Caco-2 (cell line): ENCODE results near the gene AKAP6. TPM values are rescaled to one million over a fixed set of nuclear protein-coding genes. Genes with fewer than 3 reads are reported as not detected.

ENCODE experiments used
- BruUV-seq: library from RNA; stranded (reverse); fragments of 400-500 nt; replicated peaks from 2 replicates; lab custom pipeline; 2021; lab: Mats Ljungman, UMichigan
- CTCF ChIA-PET: fragments of 300-600 bp; sonication (Branson Sonifier 250); formaldehyde crosslinking; loops from one replicate; lab custom pipeline; 2022; ENCODE audit warnings: antibody characterized with exemption; lab: Charles Lee
- POLR2A ChIA-PET: fragments of 300-600 bp; sonication (Branson Sonifier 250); formaldehyde crosslinking; loops from one replicate; lab custom pipeline; 2022; ENCODE audit warnings: antibody characterized with exemption; lab: Charles Lee
- DNase-seq, 2 experiments: peaks; one replicate each; pipeline versions ENCODE4 v3.0.0 to v3.0.0-alpha.2; 2020 to 2022
- H3K27me3 ChIP-seq: replicated peaks from 2 replicates; pipeline ENCODE4 v1.6.0; 2011; ENCODE audit warnings: low read length; ENCODE audit not compliant: control insufficient read depth, insufficient read depth
- H3K36me3 ChIP-seq: 2 replicates; pipeline ENCODE4 v1.5.1; 2011; ENCODE audit warnings: low read length; ENCODE audit not compliant: control insufficient read depth, insufficient read depth
- H3K4me1 ChIP-seq: fragments of 250-450 bp; sonication (Bioruptor Pico); 2 replicates; pipeline ENCODE4 v1.5.1; 2020; ENCODE audit warnings: mild to moderate bottlenecking
- H3K4me3 ChIP-seq: 2 replicates; pipeline ENCODE4 v1.5.1; 2011; ENCODE audit warnings: low read depth, mild to moderate bottlenecking, control low read depth, low read length
- H3K9me3 ChIP-seq: fragments of 250-450 bp; sonication (Bioruptor Pico); 2 replicates; pipeline ENCODE4 v1.5.1; 2020; ENCODE audit warnings: mild to moderate bottlenecking, moderate library complexity
- H3K27ac Mint-ChIP-seq: one replicate; pipeline ENCODE4 v1.8.0; 2022; ENCODE audit warnings: mixed read lengths; ENCODE audit not compliant: unreplicated experiment
- H3K27me3 Mint-ChIP-seq: one replicate; pipeline ENCODE4 v1.8.0; 2022; ENCODE audit warnings: mixed read lengths; ENCODE audit not compliant: insufficient read depth, unreplicated experiment
- H3K36me3 Mint-ChIP-seq: one replicate; pipeline ENCODE4 v1.8.0; 2022; ENCODE audit warnings: mild to moderate bottlenecking, mixed read lengths; ENCODE audit not compliant: insufficient read depth, unreplicated experiment
- H3K4me1 Mint-ChIP-seq: one replicate; pipeline ENCODE4 v1.8.0; 2022; ENCODE audit warnings: low read depth, mixed read lengths; ENCODE audit not compliant: unreplicated experiment
- H3K4me3 Mint-ChIP-seq: one replicate; pipeline ENCODE4 v1.8.0; 2022; ENCODE audit warnings: mild to moderate bottlenecking, moderate library complexity, mixed read lengths; ENCODE audit not compliant: unreplicated experiment
- H3K9me3 Mint-ChIP-seq: one replicate; pipeline ENCODE4 v1.8.0; 2022; ENCODE audit warnings: mixed read lengths; ENCODE audit not compliant: unreplicated experiment
- intact Hi-C: fragments of 100-400 bp; cut with micrococcal nuclease; formaldehyde crosslinking; loops from one replicate; pipeline ENCODE4 v1.10.0; 2022; ENCODE audit not compliant: unreplicated experiment
- total RNA-seq: library from RNA; stranded (reverse); gene quantifications from 2 replicates; pipeline ENCODE4 v1.2.3, GENCODE V29; 2022
- TF ChIP-seq, protein P1 (sequence below), 2 experiments: fragments of 200-600 bp in 1 of 2; IDR thresholded peaks; 1 replicate in 1 of 2; 2 replicates in 1 of 2; pipeline versions ENCODE4 v1.5.1 to v1.8.0; 2011 to 2022; ENCODE audit warnings: antibody characterized with exemption in 1 of 2, control low read depth in 1 of 2, inconsistent platforms in 1 of 2, low read depth in 1 of 2, low read length in 1 of 2, mild to moderate bottlenecking in 1 of 2, moderate library complexity in 1 of 2; ENCODE audit not compliant: insufficient read depth in 1 of 2, severe bottlenecking in 1 of 2, unreplicated experiment in 1 of 2

Gene AKAP6
- total RNA-seq, 1 experiment from 2014 or later: 3.0 TPM

DNA sequence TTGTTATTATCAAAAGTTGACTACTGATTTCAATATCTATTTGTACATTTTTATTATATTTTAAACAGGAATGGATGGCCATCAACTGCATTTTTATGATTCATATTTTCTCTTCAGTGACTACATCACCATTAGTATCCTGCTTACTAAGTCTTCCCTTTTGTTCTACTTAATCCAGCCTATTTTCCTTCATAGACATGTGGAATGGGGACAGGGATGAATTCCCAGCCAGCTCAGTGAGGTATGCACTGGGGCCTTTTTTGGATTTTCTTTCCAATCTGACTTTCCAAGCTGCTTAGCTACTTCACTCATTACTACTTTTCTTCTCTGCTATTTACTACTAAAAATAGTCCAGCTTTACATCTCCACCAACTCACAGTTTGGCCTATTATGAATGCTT lies 38.4 kb downstream of the AKAP6 start:
- no peak overlapping the region for H3K4me3 Mint-ChIP-seq
- H3K36me3 Mint-ChIP-seq: no peaks in the 10 kb centered on the region
- no peak overlapping the region for H3K27ac Mint-ChIP-seq
- peaks cover 4% of the 10 kb centered on the region for H3K9me3 Mint-ChIP-seq
- H3K4me1 Mint-ChIP-seq: peaks cover 26% of the 10 kb centered on the region
- BruUV-seq: no TSS peak
- Histone ChIP-seq H3K9me3 (no peaks in the 10 kb centered on the region), H3K4me1 (peaks cover 10% of the 10 kb centered on the region; the same call in 1 of the 2 replicates), H3K4me3 (no peak overlapping the region), H3K36me3 (no peaks in the 10 kb centered on the region), H3K27me3 (no peaks in the 10 kb centered on the region)
- DNase-seq: no peak
- ChIA-PET CTCF (no interaction called here), POLR2A (no interaction called here)
- intact Hi-C loops: loop anchor here (2.0 kb wide), 1 partner anchor 35 kb away; no protein-coding TSS in a partner anchor
- TF ChIP-seq, protein P1, sequence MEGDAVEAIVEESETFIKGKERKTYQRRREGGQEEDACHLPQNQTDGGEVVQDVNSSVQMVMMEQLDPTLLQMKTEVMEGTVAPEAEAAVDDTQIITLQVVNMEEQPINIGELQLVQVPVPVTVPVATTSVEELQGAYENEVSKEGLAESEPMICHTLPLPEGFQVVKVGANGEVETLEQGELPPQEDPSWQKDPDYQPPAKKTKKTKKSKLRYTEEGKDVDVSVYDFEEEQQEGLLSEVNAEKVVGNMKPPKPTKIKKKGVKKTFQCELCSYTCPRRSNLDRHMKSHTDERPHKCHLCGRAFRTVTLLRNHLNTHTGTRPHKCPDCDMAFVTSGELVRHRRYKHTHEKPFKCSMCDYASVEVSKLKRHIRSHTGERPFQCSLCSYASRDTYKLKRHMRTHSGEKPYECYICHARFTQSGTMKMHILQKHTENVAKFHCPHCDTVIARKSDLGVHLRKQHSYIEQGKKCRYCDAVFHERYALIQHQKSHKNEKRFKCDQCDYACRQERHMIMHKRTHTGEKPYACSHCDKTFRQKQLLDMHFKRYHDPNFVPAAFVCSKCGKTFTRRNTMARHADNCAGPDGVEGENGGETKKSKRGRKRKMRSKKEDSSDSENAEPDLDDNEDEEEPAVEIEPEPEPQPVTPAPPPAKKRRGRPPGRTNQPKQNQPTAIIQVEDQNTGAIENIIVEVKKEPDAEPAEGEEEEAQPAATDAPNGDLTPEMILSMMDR (IDR thresholded peaks at IDR 0.05; ENCODE audit: insufficient read depth in 1 of 2, low read depth in 1 of 2, low read length in 1 of 2, severe bottlenecking in 1 of 2, unreplicated experiment in 1 of 2): no peak
- H3K27me3 Mint-ChIP-seq: no peaks in the 10 kb centered on the region

DNA sequence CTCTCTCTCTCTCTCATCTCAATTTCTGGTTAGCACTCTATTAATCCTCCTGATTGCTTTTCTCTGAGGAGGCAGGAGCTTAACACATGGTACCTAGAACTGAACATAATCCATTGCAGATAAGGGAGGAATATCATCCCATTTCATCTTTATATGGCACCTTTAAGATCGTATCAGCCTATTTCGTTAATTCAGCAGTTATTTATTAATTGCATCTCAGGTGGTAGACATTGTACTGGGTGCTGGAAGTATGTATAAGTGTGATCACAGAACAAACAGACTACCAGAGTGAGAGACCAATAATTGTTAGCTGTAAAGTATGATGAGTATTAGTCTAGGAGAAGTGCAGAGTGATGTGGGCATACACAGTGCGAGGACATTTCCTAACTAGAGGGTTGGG lies 39.0 kb downstream of the AKAP6 start:
- ChIA-PET CTCF (no interaction called here), POLR2A (no interaction called here)
- DNase-seq: no peak
- H3K36me3 ChIP-seq: no peaks in the 10 kb centered on the region
- TF ChIP-seq, protein P1 (IDR thresholded peaks at IDR 0.05; ENCODE audit: insufficient read depth in 1 of 2, low read depth in 1 of 2, low read length in 1 of 2, severe bottlenecking in 1 of 2, unreplicated experiment in 1 of 2): no peak
- Mint-ChIP-seq H3K27me3 (no peaks in the 10 kb centered on the region), H3K36me3 (no peaks in the 10 kb centered on the region), H3K9me3 (no peaks in the 10 kb centered on the region), H3K27ac (no peak overlapping the region), H3K4me1 (peaks cover 21% of the 10 kb centered on the region), H3K4me3 (no peak overlapping the region)
- intact Hi-C loops: no loop called here
- peaks cover 10% of the 10 kb centered on the region; the same call in 1 of the 2 replicates for H3K4me1 ChIP-seq
- no peak overlapping the region for H3K4me3 ChIP-seq
- H3K9me3 ChIP-seq: no peaks in the 10 kb centered on the region
- H3K27me3 ChIP-seq: no peaks in the 10 kb centered on the region
- no TSS peak for BruUV-seq

DNA sequence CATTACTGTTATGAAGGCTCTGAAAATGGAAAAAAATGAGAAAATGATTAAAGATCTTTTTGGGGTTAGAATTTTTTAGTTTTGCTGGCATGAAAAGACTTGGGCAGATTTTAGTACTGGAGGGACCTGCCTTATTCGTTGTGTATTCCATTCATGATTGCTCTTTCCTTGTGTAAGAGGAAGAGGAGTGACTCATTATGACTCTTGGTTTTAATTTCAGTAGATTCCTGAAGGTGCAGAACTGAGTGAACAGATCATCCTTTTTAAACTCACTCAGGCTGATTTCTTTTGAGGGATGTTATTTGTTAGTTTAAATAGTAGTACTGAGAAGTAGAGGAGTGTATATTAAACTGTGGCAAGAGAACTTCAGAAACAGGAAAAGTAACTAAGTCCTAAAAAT lies 41.6 kb downstream of the AKAP6 start:
- BruUV-seq: no TSS peak
- TF ChIP-seq, protein P1 (IDR thresholded peaks at IDR 0.05; ENCODE audit: insufficient read depth in 1 of 2, low read depth in 1 of 2, low read length in 1 of 2, severe bottlenecking in 1 of 2, unreplicated experiment in 1 of 2): no peak
- no peak overlapping the region for H3K4me3 ChIP-seq
- Mint-ChIP-seq H3K4me3 (no peak overlapping the region), H3K27me3 (no peaks in the 10 kb centered on the region), H3K9me3 (no peaks in the 10 kb centered on the region), H3K36me3 (no peaks in the 10 kb centered on the region), H3K4me1 (peaks cover 18% of the 10 kb centered on the region), H3K27ac (no peak overlapping the region)
- POLR2A ChIA-PET: no interaction called here
- no peaks in the 10 kb centered on the region for H3K36me3 ChIP-seq
- DNase-seq: no peak
- CTCF ChIA-PET: no interaction called here
- H3K27me3 ChIP-seq: no peaks in the 10 kb centered on the region
- H3K9me3 ChIP-seq: no peaks in the 10 kb centered on the region
- intact Hi-C loops: no loop called here
- peaks cover 10% of the 10 kb centered on the region; the same call in 1 of the 2 replicates for H3K4me1 ChIP-seq
